DMS 273 treated with DMSO at 0.1 percent for 48 hours (cell line): ENCODE data around the gene ADAMTS1.

Experiments used
- DNase-seq: peaks from one replicate; lab custom pipeline; 2025; lab: John Stamatoyannopoulos, UW

The ADAMTS1 gene

GRCh38 chr21:26812173-26812572, 33.0 kb downstream of the ADAMTS1 start:
- DNase-seq = no peak

DNA sequence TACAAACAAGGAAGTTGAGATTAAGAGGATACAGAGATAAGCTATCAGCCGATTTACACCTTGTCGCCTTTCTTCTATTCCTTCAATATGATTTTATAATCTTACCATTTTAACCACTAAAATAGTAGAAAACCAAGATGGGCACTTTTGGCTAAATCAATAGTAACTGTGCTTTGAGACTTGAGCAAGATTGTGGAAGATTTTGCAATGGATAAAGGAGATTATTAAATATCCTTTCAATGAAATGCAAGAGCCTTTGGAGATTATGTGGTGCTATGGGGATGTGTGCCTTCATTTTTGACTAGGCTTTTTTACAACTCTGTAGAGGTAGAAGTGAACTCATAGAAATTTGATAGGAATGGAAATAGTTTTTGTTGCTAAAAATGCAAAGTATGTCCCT, 33.7 kb downstream of the ADAMTS1 start:
- no peak for DNase-seq

DNA sequence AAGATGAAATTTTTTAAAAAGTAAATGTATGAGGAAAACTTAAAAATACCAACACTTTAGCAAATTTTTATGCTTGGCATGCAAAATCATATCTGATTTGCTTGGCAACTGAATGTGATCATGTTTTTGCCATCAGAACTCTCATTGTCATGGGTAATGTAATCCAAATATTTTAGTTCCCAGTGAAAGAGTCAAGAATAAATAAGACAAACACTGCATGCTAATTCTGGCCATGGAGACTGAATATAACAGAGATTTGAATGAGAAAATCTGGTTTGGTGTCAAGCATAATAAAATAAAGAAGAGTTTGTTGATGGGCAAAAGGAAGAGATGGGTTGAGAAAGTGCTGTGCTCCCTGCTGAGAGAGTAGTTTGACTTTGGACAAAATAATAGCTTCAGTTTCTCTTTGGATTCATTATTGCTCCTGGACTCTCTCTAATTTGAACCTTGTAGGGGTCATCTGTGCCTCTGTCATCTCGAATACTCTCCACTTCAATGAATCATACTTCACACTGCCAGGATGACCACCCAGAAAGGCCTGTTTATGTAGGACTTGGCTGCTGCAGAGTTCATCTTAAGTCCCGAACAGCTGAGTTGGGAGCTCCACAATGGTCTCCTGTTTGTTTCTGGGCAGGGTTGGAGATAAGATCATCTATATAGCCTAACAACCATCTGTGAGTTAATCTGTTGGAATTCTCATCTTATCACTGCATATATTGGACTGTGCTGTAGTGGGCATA, 34.4 kb downstream of the ADAMTS1 start:
- DNase-seq = no peak

DNA sequence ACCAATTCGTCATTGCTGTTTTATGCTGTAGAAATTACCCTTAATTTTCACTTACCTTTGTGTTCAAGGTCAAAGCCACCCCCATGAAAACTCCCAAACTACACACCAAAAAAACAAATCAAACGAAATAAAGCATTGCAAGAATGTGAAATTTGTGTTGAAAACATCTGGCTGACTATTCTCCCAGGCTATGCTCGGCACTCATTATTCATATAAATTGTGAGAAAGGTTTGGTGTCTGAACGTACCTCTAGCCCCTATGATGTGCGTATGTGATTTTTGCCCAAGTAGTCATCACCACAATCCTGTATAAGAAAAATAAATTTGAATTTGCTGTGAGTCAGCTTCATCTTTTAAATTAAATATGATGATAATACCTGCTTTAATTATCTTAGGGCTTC, 34.9 kb downstream of the ADAMTS1 start:
- DNase-seq = no peak

- no peak for DNase-seq
Measured at GRCh38 chr21:26809745-26810144, 35.5 kb downstream of the ADAMTS1 start.

DNA sequence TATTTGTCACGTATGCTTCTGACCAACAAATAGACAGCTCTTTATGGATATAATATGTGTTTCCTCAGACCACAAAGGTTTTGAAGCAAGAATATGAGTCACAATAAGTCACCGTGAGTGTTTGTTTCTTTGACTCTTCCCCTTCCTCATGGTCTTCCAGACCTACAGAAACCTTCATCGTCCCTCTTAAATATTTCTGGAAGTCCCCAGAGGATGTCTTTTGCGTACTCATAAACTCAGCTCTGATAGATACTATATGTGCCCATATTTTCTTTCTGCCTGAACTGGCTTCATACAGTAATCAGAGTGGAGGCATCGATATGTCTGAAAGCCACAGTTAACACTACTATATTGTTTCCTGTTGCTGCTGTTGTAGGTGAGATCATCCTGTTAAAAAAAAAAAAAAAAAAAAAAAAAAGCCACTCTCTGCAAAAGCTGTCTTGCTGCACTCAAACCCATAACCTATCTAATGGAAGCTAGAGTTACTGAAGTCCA, 38.4 kb downstream of the ADAMTS1 start:
- DNase-seq = no peak

DNA sequence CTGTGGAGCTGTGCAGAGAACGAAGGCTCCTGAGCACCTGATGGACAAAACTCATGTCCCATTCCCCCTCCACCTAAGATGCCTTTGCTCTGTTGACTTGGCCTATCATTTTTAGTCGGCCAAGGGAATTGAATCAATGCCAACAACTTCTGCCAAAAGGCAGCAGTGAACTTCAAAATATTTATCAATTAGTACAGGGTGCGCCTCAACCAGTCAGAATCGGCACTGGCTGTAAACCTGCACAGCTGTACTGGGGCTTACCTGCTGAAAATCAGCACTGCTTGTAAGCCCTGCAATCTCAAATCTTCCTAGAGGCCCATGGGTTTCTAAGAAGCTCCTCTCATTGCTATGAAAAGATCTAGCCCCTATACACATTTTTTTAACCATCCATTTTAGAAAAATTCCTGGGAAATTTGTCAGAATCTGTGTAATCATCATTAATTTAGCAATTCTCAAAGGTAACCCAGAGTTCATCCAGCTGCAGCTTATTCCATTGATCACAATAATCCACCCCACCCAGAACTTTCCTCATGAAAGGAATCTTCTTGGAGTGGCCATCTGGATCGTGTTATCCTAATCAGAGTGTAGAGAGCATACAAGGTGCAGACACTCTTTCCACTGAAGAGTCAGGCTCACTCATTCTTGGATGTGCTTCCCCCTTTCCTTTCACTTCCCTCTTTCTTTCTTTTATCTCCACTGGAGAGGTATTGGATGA, 40.2 kb downstream of the ADAMTS1 start:
- DNase-seq = no peak

DNA sequence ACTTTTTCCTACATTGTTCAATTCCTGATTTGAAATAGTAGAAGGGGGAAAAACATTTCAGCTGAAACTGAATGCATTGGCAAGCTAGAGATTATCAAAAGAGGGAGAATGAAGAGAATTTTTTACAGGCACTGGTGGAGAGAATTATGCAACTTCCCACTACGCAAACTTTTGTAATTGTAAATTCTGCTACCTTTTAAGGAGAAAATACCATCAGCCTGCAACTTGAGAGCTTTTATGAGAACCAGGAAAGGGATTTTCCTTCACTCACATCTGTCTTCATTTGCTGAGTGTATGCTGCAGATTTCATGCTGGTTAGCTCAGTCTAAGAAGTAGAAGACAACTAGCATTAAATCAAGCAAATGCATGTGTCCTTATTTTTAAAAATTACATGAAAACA, 43.7 kb downstream of the ADAMTS1 start:
- no peak for DNase-seq

DNA sequence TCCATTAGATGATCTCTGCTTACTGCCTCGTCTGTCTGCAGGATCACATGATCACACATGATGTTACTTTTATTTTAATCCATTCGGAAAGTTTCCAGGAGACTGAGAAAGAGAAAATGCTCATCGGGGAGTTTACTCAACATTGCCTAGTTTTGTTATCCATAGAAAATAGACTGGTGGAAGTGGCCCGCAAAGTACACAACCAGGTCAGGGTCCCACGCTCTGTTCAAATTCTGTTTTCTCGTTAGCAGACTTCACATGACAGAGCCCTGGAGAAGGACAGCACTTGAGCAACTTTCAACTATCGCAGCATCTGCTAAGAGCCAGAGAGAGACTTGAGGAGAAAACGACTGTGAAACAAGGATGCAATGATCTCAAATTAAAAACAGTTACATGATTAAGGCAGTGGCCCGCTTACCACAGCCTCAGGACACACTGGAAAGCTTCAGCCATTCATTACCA, 44.2 kb downstream of the ADAMTS1 start:
- DNase-seq = no peak

- no peak for DNase-seq
Measured at GRCh38 chr21:26800455-26800854, 44.8 kb downstream of the ADAMTS1 start.

- no peak for DNase-seq
Measured at GRCh38 chr21:26800001-26800400, 45.2 kb downstream of the ADAMTS1 start.

GRCh38 chr21:26798856-26799751, 46.1 kb downstream of the ADAMTS1 start:
- DNase-seq = no peak

- no peak for DNase-seq
Measured at GRCh38 chr21:26797878-26798456, 47.2 kb downstream of the ADAMTS1 start.

DNA sequence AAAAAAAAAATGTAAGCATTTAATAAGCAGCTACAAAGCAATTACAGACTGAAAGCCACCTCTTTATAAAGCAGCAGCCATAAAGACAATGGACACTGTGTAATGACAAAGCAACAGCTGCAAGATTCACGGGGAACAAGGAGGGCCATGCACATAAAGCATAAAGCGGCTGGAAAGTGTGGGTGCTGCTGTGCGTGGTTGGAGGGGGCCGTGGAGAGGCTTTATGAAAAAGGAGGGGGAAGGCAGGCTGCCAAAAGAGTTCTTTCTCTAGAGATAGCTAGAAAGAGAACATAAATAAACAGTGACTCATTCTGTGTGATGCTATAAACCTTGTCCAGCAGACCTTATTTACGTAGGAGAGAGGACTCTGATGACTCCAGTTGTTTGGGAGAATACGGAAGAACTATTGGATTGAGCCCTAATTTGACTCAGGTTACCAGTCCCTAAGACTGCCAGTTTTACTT, 49.3 kb downstream of the ADAMTS1 start:
- DNase-seq = no peak

- no peak for DNase-seq
Measured at GRCh38 chr21:26795412-26795805, 49.8 kb downstream of the ADAMTS1 start.

DNA sequence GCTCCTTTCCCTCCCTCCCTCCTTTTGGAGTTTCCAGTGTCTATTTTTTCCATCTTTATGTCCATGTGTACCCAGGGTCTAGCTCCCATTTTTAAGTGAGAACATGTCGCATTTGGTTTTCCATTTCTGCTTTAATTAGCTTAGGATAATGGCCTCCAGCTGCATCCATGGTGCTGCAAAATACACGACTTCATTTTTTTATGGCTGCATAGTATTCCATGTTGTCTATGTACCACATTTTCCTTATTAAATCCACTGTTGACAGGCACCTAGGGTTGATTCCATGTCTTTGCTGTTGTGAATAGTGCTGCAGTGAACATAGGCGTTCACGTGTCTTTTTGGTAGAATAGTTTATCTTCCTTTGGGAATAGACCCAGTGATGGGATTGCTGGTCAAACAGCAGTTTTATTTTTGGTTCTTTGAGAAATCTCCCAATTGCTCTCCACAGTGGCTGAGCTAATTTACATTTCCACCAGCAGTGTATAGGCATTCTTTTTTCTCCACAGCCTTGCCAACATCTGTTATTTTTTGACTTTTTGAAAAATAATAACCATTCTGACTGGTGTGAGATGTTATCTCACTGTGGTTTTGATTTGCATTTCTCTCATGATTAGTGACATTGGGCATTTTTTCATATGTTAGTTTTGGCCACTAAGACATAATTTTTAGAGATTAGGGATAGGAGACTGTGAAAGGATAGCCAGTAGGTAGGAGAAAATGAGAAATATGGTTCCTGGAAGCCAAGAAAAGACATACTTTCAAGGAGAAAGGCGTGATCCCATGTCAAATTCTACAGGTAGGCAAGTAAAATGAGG, 50.4 kb downstream of the ADAMTS1 start:
- no peak for DNase-seq

DNA sequence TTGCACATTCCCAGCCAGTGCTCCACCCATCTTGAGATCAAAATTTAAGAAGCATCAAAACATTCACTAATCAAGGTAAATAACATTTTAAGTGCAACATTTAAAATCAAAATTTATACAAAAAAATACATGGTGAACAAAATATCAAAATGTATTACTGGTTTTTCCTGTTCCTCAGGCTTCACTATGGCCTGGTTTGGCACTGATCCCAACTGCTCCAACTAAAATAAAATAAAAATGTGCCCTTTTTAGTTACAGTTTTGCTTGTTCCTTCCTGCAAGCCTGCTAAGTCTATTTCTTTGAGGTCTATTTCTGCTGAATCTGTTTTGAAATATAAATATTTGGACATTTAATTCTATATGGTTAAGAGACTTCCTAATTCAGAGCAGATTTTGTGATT, 54.9 kb downstream of the ADAMTS1 start:
- DNase-seq = no peak

- no peak for DNase-seq
Measured at GRCh38 chr21:26788790-26789189, 56.4 kb downstream of the ADAMTS1 start.
